ENCODE measurements around the gene NAALADL1. TPM values are rescaled to one million over a fixed set of nuclear protein-coding genes. Genes with fewer than 3 reads are reported as not detected.

NAALADL1 gene
- total and polyA plus RNA-seq, 9 of the 15 experiments (the other 6 are each of a cell fraction or from before 2014, with no cell fraction given): 0.06 to 0.72 (median 0.22) TPM; not detected in 4

GRCh38 chr11:65013888-65014725, 44.2 kb downstream of the NAALADL1 start, which contains the start of gene ARL2 (continued):
- TF ChIP-seq ZBTB34 (CRISPR knock-in tag; IDR thresholded peaks at IDR 0.05): no peak
- no peak for TF ChIP-seq STAT5A (IDR thresholded peaks at IDR 0.05; ENCODE audit: borderline replicate concordance, low read length)
- TF ChIP-seq SNIP1 (IDR thresholded peaks at IDR 0.05; ENCODE audit: low read depth): no peak
- TF ChIP-seq RAD21 (CRISPR knock-in tag; conservative IDR thresholded peaks at IDR 0.05 in 1 of 2, IDR thresholded peaks at IDR 0.05 in 1 of 2): peak in 1 of 2 experiments; percentile 34; a peak in 2 of 4 replicates
- peak; percentile 92 for TF ChIP-seq GMEB1 (CRISPR knock-in tag; IDR thresholded peaks at IDR 0.05)
- TF ChIP-seq EHMT2 (IDR thresholded peaks at IDR 0.05): no peak
- no peak for TF ChIP-seq ZNF24 (IDR thresholded peaks at IDR 0.05)
- TF ChIP-seq COPS2 (conservative IDR thresholded peaks at IDR 0.05): no peak
- no peak for TF ChIP-seq ZNF449 (CRISPR knock-in tag; IDR thresholded peaks at IDR 0.05)
- TF ChIP-seq POLR3A (IDR thresholded peaks at IDR 0.05; ENCODE audit: borderline replicate concordance, extremely low read depth, insufficient read depth, insufficient read length): no peak
- TF ChIP-seq ETV5 (CRISPR knock-in tag; IDR thresholded peaks at IDR 0.05; ENCODE audit: low read depth): no peak; the same call in 1 of the 2 replicates
- TF ChIP-seq MCM7 (IDR thresholded peaks at IDR 0.05): no peak
- no peak for TF ChIP-seq ZNF695 (CRISPR knock-in tag; IDR thresholded peaks at IDR 0.05)
- TF ChIP-seq MYBL2 (IDR thresholded peaks at IDR 0.05; ENCODE audit: low read depth): no peak
- TF ChIP-seq MYBL2 (CRISPR knock-in tag; IDR thresholded peaks at IDR 0.05; ENCODE audit: borderline replicate concordance): no peak
- TF ChIP-seq HLTF (IDR thresholded peaks at IDR 0.05): no peak
- no peak; the same call in 1 of the 2 replicates for TF ChIP-seq STAG1 (CRISPR knock-in tag; IDR thresholded peaks at IDR 0.05; ENCODE audit: borderline replicate concordance)
- TF ChIP-seq RBM15 (IDR thresholded peaks at IDR 0.05; ENCODE audit: insufficient read depth, low read length): no peak
- peak; percentile 47 to 62; a peak in 3 of 4 replicates for TF ChIP-seq HDAC1 (IDR thresholded peaks at IDR 0.05)
- TF ChIP-seq GATA2 (CRISPR knock-in tag; IDR thresholded peaks at IDR 0.05): no peak
- TF ChIP-seq PRPF4 (IDR thresholded peaks at IDR 0.05; ENCODE audit: insufficient read depth, low read depth, low read length, poor library complexity, severe bottlenecking): peak; percentile 73
- no peak for TF ChIP-seq SREBF1 (IDR thresholded peaks at IDR 0.05; ENCODE audit: borderline replicate concordance, low read depth, low read length)
- TF ChIP-seq FOXM1 (IDR thresholded peaks at IDR 0.05; ENCODE audit: low read depth): no peak
- TF ChIP-seq FOXM1 (CRISPR knock-in tag; IDR thresholded peaks at IDR 0.05; ENCODE audit: low read depth): peak; percentile 44; the same call in 1 of the 2 replicates
- no peak for TF ChIP-seq TSC22D4 (tag; IDR thresholded peaks at IDR 0.05)
- TF ChIP-seq ZFP36 (IDR thresholded peaks at IDR 0.05; ENCODE audit: low read depth, low read length, partially characterized antibody): no peak

All from K562 (cell line).